ENCODE results near the gene NR2E1.

Gene NR2E1

DNA sequence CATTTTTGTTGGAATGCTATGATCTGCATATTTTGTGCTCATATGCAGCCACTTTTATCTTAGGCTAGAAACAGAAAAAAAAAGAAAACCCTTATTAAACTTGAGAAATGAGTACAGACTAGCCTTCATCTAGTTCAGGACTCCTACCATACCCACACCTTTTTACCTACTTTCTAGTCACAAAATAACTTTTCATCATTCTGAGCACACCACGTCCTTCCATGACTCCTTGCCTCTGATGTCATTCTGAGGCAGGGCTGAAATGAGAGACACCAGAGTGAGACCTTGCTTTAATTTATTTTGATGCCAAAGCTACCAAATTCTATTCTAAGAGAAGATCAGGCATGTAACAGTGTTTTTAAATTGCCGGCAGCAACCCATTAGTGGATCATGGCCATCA, 56.2 kb downstream of the NR2E1 start:
- DNase-seq, result no peak

DNA sequence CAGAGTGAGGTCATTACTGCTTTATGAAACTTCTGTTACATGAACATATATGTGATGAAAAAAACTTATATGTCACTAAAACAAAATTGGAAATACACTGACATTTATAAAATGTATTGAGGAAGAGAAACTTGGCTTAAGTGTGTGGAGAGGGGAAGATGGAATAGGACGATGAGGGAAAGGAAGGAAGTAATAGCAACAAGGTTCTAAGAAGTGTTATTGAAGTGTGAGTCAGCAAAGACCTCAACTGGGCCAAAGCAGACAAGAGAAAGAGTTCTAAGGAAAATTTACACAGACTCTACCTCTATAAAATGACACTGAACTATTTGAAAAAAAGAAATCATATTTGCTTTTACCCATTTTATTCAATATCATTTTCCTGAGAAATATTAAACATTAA, 56.7 kb downstream of the NR2E1 start:
- DNase-seq, result no peak

DNA sequence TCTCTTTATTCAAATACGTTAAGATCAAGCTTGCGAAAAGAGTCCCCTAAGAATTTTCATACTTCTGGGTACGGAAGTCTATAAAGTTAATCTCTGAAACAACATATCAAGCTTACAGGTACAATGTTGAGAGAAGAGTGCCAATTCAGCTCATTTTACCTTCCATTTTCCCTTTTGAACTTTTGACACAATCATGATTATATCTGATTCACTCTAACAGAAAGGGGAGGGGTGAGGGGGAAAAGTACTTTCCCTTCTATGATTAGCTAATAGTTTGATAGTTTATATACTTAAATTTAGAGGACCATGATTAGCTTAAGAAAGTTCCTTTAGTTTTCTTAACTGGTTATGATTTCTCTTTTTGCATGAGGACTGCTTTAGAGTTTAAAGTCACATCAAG, 61.5 kb downstream of the NR2E1 start:
- no peak for DNase-seq

DNA sequence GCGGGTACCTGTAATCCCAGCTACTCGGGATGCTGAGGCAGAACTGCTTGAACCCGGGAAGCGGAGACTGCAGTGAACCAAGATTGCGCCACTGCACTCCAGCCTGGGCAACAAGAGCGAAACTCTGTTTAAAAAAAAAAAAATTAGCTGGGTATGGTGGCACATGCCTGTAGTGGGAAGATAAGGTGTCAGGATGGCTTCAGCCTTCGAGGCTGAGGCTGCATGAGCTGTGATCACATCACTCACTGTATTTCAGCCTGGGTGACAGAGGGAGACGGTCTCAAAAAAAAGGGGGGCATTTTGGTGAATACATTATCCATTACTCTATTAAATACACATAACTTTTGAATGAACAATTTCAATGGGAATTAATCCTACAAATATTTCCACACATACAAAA, 62.6 kb downstream of the NR2E1 start:
- peak; percentile 92 for DNase-seq

DNA sequence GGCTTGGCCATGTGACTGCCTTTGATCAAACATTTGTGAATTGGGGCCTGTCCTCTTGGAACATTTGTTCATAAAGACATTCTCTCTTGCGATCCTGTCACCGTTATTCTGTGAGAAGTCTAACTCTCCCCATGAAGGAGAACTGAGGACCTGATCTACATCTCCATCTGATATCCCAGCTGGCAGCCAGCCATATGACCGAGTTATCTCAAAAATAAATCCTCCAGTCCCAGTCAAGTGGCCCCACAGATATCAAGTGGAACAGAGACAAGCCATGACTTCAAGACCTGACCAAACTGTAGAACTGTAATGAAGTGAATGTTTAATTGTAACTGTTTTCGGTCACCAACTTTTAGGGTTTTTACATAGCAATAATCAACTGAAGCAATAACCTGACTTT, 69.3 kb downstream of the NR2E1 start:
- DNase-seq, result peak; percentile 50

DNA sequence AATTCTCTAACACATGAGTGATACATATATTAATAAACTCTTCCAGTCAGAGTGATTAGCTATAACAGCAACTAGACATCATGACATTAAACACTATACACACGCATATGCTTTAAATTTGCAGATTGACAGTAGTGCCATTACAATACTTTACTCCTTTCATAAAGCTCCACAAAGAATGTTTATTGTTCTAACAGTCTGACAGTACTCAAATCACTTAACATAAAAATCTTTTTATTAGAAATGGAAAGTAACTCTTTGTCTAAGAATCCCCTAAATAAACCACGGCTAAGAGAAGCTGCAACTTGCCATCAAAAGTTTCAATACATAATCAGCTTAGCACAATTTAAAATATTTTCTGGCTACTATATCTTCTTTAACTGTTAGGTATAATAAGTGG, 71.0 kb downstream of the NR2E1 start:
- no peak for DNase-seq

DNA sequence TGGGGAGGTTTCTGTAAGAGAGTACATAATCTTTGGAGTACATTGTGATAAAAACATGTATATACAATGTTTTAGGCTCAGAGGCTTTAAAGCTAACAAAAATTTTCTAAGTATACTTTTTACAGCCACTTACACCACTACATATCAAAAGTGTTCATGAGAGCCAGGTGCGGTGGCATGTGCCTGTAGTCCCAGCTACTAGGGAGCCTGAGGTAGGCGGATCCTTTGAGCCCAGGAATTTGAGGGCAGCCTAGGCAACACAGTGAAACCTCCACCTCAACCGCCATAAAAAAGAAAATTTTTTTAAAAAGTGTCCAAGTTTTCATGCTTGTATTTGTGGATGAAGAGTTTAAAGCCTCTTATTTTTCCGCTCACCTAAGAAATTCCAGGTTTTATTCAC, 72.5 kb downstream of the NR2E1 start:
- no peak for DNase-seq
